Gastrocnemius medialis (tissue), 4 donors: ENCODE results near the gene PIK3C3. TPM values are rescaled to one million over a fixed set of nuclear protein-coding genes. Genes with fewer than 3 reads are reported as not detected.

Experiments
- ATAC-seq, 2 donors: fragments of 150-250 bp; one replicate each; pipeline ENCODE4 v1.9.1; 2016
- DNase-seq, 2 donors: peaks; one replicate each; pipeline ENCODE4 v3.0.0-alpha.2; 2019
- H3K27ac ChIP-seq, 4 donors: fragments of 200-600 bp; sonication (generic); 1 replicate in 1 of 4; 2 replicates in 3 of 4; pipeline ENCODE4 v1.5.1; 2016 to 2018; ENCODE audit warnings: mild to moderate bottlenecking in 2 of 4, moderate library complexity in 1 of 4
- H3K27me3 ChIP-seq, 3 donors: fragments of 200-600 bp; sonication (generic) in 2 of 3; 1 replicate in 1 of 3; 2 replicates in 2 of 3; pipeline versions ENCODE4 v1.5.1 to v1.6.0; 2016 to 2019; ENCODE audit warnings: mild to moderate bottlenecking in 1 of 3, moderate library complexity in 1 of 3
- H3K36me3 ChIP-seq, 2 donors: fragments of 200-600 bp; sonication (generic) in 1 of 2; one replicate each; pipeline ENCODE4 v1.5.1; 2017 to 2018
- H3K4me1 ChIP-seq, 2 donors: fragments of 200-600 bp; sonication (generic) in 1 of 2; one replicate each; pipeline ENCODE4 v1.5.1; 2016 to 2017; ENCODE audit warnings: mild to moderate bottlenecking in 2 of 2
- H3K4me3 ChIP-seq, 4 donors: fragments of 200-600 bp; sonication (generic) in 3 of 4; 1 replicate in 1 of 4; 2 replicates in 3 of 4; pipeline ENCODE4 v1.5.1; 2016 to 2019; ENCODE audit warnings: mild to moderate bottlenecking in 2 of 4
- H3K9me3 ChIP-seq, 3 donors: fragments of 200-600 bp; sonication (generic) in 2 of 3; 1 replicate in 1 of 3; 2 replicates in 2 of 3; pipeline ENCODE4 v1.5.1; 2016 to 2019
- CTCF ChIP-seq, 5 experiments: fragments of 450-650 bp in 3 of 5; fragments of 200-600 bp in 2 of 5; sonication (generic) in 2 of 5; IDR thresholded peaks in 4 of 5; conservative IDR thresholded peaks in 1 of 5; 1 replicate in 4 of 5; 2 replicates in 1 of 5; pipeline ENCODE4 v1.5.1; 2016 to 2019; ENCODE audit warnings: antibody characterized with exemption in 5 of 5, mild to moderate bottlenecking in 3 of 5, moderate library complexity in 3 of 5
- POLR2A ChIP-seq, 2 donors: fragments of 450-650 bp; IDR thresholded peaks; one replicate each; pipeline ENCODE4 v1.6.1; 2017; ENCODE audit warnings: antibody characterized with exemption in 2 of 2, mild to moderate bottlenecking in 2 of 2, moderate library complexity in 2 of 2
- in situ Hi-C, 4 donors: fragments of 200-750 bp; cut with MboI; loops; one replicate each; pipeline versions ENCODE4 v1.15.0 to v1.8.0; 2017; ENCODE audit warnings: low sequenced_read_pairs in 4 of 4
- intact Hi-C: fragments of 100-400 bp; cut with DNase I; formaldehyde crosslinking; loops from one replicate; pipeline ENCODE4 v1.15.1; 2023; ENCODE audit warnings: low total_unique reads
- total RNA-seq, 4 donors: library from RNA; depleted of rRNA; stranded (reverse); fragments of >200 nt; gene quantifications; one replicate each; pipeline versions ENCODE4 v1.1.0 to v1.2.3, GENCODE V29; 2016

Gene PIK3C3
- total RNA-seq, 4 donors from 2014 or later = 21.7 to 38.6 (median 29.6) TPM

DNA sequence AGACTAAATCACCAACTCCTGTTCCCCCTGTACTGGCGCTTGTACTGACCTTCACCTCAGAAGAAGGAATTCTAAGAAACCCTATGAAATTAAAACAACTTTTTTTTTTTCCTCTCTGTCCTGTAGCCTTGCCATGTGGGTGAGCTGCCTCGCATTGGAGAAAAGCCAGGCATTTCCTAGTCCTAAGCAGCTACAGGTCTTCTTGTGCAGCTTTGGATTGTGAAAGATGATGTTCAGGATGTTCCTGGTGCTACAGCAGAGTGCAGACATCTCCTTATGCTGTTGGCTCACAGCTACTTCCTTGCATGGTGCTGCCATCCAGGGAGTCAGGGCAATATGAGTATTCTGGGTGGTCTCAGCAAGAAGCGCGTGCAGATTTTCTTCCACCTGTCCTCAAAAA, 11.9 kb downstream of the PIK3C3 start:
- Histone ChIP-seq H3K27ac (no peak overlapping the region), H3K27me3 (no peaks in the 10 kb centered on the region), H3K4me1 (peaks cover 7 to 30% of the 10 kb centered on the region in 2 donors), H3K36me3 (peaks cover 0 to 17% of the 10 kb centered on the region in 2 donors), H3K4me3 (no peak overlapping the region), H3K9me3 (no peaks in the 10 kb centered on the region)
- in situ Hi-C loops (no loop called here), intact Hi-C loops (no loop called here)
- DNase-seq (no peak), ATAC-seq (no peak)
- TF ChIP-seq CTCF (IDR thresholded peaks at IDR 0.05 in 4 of 5, conservative IDR thresholded peaks at IDR 0.05 in 1 of 5) = no peak
- no peak for TF ChIP-seq POLR2A (IDR thresholded peaks at IDR 0.05)

GRCh38 chr18:41967680-41968079, 12.6 kb downstream of the PIK3C3 start:
- in situ Hi-C loops (no loop called here), intact Hi-C loops (no loop called here)
- no peaks in the 10 kb centered on the region for H3K9me3 ChIP-seq
- H3K4me1 ChIP-seq = peaks cover 7 to 30% of the 10 kb centered on the region in 2 donors
- no peak for ATAC-seq
- H3K36me3 ChIP-seq = peaks cover 0 to 15% of the 10 kb centered on the region in 2 donors
- TF ChIP-seq POLR2A (IDR thresholded peaks at IDR 0.05) (no peak), CTCF (IDR thresholded peaks at IDR 0.05 in 4 of 5, conservative IDR thresholded peaks at IDR 0.05 in 1 of 5) (no peak)
- peak overlapping the region in 1 of 4 donors; percentile 24 for H3K27ac ChIP-seq
- H3K27me3 ChIP-seq = no peaks in the 10 kb centered on the region
- peak in 1 of 2 donors; percentile 12 for DNase-seq
- no peak overlapping the region for H3K4me3 ChIP-seq

- H3K36me3 ChIP-seq = peaks cover 0 to 6% of the 10 kb centered on the region in 2 donors
Observed at GRCh38 chr18:41969881-41970280, 14.8 kb downstream of the PIK3C3 start.

DNA sequence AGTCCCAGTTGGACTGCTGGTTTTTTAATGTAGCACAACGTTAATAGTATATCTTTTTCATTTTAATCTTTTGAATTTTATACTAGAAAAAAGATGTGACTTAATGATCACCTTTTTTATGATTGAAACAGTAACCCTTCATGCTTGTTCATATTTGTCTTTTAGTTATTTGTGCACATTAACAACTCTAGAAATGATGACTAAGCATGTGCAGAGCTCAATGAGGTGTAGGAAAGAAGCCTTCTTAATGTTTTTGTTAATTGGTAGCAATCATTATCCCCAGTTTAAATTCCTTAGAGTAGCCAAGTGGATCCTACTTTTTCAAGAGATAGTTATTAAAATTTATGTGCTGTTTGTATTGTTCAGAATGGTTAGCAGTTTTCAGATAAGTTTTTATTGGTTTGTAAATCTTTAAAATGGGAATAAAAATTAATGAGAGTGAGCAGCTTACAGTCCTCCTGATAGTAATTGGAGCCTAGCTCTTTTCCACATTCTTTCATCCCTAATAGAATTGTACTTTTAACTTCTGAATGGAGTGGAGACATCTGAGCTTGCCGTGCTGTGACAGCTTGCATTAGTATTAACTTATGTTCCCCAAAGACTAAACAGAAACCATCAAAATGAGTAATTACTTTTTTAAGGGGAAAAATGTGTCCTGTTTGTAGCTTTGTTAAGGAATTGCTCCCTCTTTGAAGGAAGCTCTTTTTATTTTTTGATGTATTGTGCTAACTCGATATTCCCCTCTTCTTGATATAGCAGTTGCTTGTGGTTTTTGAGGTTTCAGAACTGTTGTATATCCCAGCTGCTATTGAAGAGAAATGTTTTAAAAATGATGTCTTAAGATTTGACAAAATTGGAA, 17.3 kb downstream of the PIK3C3 start:
- in situ Hi-C loops = no loop called here
- intact Hi-C loops = no loop called here

More at GRCh38 chr18:41969881-41970280, 14.8 kb downstream of the PIK3C3 start:
- ATAC-seq = no peak
- Histone ChIP-seq H3K27ac (no peak overlapping the region), H3K27me3 (no peaks in the 10 kb centered on the region), H3K4me1 (peaks cover 7 to 26% of the 10 kb centered on the region in 2 donors), H3K4me3 (no peak overlapping the region), H3K9me3 (no peaks in the 10 kb centered on the region)
- intact Hi-C loops = no loop called here
- TF ChIP-seq POLR2A (IDR thresholded peaks at IDR 0.05) = no peak
- TF ChIP-seq CTCF (IDR thresholded peaks at IDR 0.05 in 4 of 5, conservative IDR thresholded peaks at IDR 0.05 in 1 of 5) = no peak
- in situ Hi-C loops = no loop called here
- no peak for DNase-seq

More for the DNA sequence above, 17.3 kb downstream of the PIK3C3 start:
- ATAC-seq (no peak), DNase-seq (no peak)
- H3K9me3 ChIP-seq = no peaks in the 10 kb centered on the region
- no peaks in the 10 kb centered on the region for H3K27me3 ChIP-seq
- H3K4me1 ChIP-seq = peaks cover 2 to 15% of the 10 kb centered on the region in 2 donors
- no peak for TF ChIP-seq POLR2A (IDR thresholded peaks at IDR 0.05)
- no peak for TF ChIP-seq CTCF (IDR thresholded peaks at IDR 0.05 in 4 of 5, conservative IDR thresholded peaks at IDR 0.05 in 1 of 5)
- H3K4me3 ChIP-seq = no peak overlapping the region
- H3K36me3 ChIP-seq = peaks cover 0 to 6% of the 10 kb centered on the region in 2 donors
- H3K27ac ChIP-seq = no peak overlapping the region
